GM18873 (cell line): ENCODE data around the gene LHFPL2.

Experiments used
- ATAC-seq: cut with Tn5 transposase; IDR thresholded peaks from one replicate; pipeline ENCODE4 v1.9.1; 2021; ENCODE audit warnings: mild to moderate bottlenecking, moderate library complexity, moderate number of reproducible peaks; ENCODE audit not compliant: unreplicated experiment, low FRiP score

The LHFPL2 gene

DNA sequence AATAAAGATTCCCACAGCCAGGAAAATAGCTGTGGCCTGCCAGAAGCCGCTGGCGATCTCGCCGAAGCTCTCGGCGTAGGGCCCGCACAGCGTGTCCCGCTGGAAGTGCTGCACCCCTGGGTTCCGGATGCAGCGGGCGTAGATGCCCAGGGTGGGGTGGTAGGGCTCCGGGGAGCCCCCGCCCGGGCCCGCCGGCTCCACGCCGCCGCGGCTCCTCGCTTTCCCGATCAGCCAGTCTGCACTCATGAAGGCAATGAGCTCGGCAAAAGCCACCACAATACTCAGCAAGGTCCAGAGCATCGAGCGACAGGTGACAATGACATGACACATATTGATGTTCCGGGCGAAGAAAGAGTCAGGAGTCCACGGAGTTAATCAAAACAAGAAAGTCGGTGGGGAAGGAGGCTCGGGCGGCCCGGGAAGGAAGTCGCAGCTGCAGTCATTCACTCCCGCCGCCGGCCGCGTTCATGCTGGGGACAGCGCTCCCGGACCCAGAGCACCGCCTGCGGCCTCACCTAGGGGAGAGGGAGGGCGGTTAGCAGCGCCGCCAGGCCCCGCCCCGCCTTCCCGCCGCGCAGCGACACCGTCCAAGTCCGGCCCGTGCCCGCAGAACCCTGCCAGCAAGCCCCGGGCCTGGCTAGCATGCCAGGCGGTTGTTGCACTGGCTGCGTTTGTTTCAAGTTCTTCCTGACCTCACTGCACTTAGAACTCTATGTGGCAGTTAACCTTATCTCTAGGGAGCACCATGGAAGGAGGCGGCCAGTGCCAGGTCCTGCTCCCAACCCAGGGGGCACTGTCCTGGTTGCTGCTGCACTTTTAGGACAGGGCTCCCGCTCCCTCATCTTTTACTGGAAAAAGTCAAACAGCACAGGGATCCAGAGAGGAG is 138.4 kb downstream of the LHFPL2 start:
- ATAC-seq = no peak

- ATAC-seq = no peak
These were observed 139.3 kb downstream of the LHFPL2 start for GRCh38 chr5:78509145-78509865.

- ATAC-seq = no peak
These were observed 140.3 kb downstream of the LHFPL2 start for GRCh38 chr5:78508186-78508765.

GRCh38 chr5:78507531-78507930 is 141.0 kb downstream of the LHFPL2 start:
- no peak for ATAC-seq

GRCh38 chr5:78506261-78507024 is 142.1 kb downstream of the LHFPL2 start:
- no peak for ATAC-seq

DNA sequence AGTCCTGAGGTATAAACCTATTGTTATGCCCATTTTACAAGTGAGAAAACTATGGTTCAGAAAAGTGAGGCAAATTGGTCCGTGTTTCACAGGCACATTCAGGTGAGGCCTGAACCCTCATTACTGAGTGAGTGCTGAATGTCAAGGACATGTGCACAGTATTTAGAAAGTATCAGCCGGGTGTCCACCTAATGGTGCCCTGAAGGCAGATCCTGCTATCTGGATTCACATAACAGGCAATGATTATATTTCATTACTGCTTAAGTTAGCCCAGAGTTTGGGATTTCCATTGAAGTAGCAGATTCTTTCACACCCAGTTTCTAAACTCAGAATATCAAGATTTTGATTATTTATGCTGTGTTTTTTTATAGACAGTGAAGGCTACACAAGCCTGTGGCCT is 142.7 kb downstream of the LHFPL2 start:
- ATAC-seq = no peak

GRCh38 chr5:78504704-78505677 is 143.6 kb downstream of the LHFPL2 start:
- no peak for ATAC-seq

- ATAC-seq = no peak
These were observed 144.5 kb downstream of the LHFPL2 start for GRCh38 chr5:78503958-78504653.

- no peak for ATAC-seq
These were observed 146.9 kb downstream of the LHFPL2 start for GRCh38 chr5:78501411-78502352.

GRCh38 chr5:78500871-78501270 is 147.7 kb downstream of the LHFPL2 start:
- no peak for ATAC-seq

DNA sequence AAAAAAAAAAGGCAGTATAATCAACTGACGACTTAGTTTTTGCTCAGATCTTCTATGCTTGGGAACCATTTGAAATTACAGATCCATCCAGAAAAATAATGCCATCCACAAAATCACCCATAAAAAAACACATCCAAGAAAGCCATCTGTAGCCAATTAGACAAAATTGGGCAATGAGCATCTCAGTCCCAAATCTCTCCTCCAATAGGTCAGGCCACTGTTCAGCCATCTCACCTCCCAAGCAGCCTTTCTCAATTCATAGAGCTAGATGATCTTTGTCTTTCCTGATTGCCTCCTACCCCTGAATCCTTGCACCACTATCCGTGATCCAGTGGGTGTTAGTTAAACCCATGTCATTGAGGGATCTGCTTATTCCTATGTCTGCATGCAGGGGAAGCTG is 148.5 kb downstream of the LHFPL2 start:
- ATAC-seq = no peak

DNA sequence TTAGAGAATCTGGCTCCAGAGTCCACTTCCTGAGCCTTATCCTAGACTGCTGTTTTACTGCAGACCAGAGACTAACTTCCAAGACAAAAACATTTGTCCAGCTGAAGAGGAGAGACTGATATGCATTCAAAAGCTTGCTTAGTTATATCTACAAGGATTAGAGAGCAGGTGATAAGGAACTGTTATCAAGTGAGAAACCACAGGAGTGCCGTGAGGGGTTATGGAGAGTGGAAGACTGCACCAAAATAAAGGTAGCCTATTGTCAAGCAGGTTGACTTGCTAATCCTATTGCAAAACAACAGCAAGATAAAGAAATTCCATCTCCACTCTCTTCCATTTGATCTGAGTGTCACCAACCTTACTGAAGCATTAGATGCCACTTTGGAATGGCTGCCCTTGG is 149.1 kb downstream of the LHFPL2 start:
- ATAC-seq = no peak

DNA sequence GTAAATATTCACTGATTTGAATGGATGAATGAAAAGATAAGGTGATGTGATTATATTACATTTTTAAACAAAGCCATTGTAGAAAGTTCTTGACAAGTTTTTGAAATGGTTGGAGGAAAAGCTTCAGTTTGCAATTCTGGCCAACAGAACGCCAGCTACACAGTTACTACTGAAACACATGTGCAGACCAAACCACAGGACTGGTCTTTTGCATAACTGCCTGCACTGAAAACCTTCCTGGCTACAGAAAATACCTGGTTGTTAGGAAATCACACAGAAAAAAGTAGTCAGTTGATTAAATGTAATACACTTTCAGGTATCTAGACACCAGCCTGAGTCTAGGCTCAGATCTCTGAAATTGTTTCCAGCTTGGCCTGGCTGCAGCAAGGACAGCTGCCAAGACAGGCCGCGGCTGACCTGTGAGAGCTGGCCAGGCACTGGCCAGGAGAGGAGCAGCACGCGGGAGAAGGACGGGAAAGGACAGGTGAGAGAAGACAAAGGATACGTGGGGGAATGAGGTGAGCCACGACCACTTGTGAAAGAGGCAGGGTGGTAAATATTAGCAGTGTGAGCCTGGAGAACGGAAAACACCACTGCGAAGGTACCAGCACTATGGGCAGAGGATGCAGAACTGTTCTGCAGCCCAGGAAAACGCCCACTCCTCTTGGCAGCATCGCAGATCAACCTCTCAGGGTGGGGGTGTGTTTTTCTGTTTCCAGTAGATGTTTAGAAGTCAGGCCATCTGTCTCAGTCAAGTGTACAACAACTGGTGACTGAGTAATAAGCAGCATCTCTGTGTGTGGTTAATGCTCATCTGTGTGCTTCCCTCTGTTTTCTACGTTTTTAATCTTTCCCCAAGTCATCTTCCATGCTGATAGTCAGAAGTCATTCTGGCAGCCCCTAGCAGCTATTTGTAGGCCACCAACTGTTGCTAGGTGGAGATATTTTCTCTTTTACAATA is 150.7 kb downstream of the LHFPL2 start:
- ATAC-seq = no peak

DNA sequence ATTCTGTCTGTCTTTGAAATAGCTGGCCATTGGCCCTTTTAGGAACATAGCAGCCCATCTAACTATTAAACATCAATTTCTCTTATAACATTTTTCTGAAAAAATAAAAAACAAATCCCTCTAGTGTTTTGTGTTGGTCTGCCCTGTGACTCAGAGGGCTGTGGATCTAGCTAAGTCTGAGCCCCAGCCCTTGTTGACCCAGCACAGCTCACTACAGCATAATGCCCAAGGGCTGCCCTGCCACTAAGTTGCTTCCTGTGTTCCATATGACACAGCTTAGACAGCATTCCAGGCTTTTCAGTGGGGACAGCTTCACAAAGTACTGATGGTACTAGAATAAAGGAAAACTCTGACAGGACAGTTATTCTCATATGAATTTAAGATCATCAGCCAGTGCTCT is 152.2 kb downstream of the LHFPL2 start:
- no peak for ATAC-seq

DNA sequence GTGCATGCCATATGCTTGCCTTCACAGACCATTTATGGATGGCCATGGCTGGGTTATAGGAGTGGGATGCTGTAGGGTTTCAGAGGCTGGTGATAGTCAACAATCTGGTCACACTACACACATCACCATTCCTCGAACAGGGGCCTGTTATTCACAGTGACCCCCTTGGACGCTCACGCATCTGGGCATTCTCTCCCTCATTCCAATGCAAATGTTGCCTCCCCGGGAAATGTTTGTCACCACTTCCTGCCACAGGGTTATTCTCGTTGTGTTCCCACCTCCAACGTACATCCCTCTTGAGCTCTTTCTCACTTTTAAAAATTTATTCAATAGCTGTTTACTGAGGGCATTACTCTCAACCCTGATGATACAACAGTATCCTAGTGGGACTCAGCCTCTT is 152.8 kb downstream of the LHFPL2 start:
- ATAC-seq = no peak

DNA sequence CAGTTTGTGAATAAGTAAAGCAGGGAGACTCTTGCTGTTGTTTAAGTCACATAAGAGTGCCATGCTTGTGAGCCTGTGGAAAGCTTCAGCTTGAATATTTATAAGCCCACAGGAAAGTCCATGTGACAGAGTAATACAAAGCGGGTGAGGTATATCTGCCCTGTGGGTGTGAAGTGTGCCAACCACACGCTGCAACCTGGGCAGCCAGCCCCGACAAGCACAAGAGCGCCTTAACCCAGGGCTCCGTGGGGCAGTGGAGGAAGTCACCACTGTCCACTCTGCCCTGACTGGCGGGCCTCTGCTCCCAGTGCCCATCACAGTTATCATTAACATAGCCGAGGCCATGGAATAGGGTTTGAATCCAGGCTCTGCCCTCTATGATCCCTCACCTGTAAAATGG is 155.9 kb downstream of the LHFPL2 start:
- ATAC-seq = no peak

DNA sequence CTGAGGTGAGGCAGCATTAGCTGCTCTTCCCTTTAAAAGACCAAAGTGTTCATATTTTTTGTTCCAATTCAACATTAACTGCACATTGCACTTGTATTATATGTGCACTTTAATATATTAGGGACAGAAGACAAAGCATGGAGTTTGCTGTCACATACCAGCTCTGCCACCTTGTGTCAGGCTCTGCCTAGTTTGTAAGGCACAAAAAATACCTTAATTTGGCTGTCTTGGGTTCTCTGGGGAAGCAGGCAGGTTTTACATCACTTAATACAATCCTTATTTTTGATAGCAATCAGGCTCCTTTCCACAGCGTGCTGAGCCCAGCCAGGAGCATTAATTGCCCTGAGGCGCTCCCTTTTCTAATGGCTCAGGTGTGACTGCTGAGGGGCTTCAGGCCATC is 156.3 kb downstream of the LHFPL2 start:
- ATAC-seq = no peak
